GM18505 (cell line): ENCODE data around the gene TEX48.

Experiments used
- ATAC-seq: cut with Tn5 transposase; IDR thresholded peaks from one replicate; pipeline ENCODE4 v1.9.1; 2021; ENCODE audit not compliant: unreplicated experiment
- POLR2A ChIP-seq: IDR thresholded peaks from 4 replicates; pipeline ENCODE4 v1.6.1; 2011; ENCODE audit warnings: borderline replicate concordance; ENCODE audit not compliant: insufficient read depth, insufficient read length; ENCODE audit errors: extremely low read depth

TEX48 gene

GRCh38 chr9:114688379-114688778 lies 6.4 kb upstream of the TEX48 start:
- ATAC-seq: no peak
- no peak for TF ChIP-seq POLR2A

DNA sequence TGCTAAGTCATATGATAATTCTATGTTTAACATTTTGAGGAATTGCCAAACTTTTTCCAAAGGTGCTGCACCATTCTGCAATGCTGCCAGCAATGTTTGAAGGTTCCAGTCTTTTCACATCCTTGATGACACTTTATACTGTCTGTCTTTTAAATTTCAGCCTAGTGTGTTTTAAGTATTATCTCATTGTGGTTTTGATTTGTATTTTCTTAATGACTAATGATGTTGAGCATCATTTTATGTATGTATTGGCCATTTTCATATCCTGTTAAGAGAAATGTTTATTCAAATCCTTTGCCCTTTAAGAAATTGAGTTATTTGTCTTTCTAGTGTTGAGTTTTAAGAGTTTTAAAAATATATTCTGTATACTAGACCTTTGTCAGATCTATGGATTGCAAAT lies 5.0 kb upstream of the TEX48 start:
- ATAC-seq: no peak
- TF ChIP-seq POLR2A: no peak

DNA sequence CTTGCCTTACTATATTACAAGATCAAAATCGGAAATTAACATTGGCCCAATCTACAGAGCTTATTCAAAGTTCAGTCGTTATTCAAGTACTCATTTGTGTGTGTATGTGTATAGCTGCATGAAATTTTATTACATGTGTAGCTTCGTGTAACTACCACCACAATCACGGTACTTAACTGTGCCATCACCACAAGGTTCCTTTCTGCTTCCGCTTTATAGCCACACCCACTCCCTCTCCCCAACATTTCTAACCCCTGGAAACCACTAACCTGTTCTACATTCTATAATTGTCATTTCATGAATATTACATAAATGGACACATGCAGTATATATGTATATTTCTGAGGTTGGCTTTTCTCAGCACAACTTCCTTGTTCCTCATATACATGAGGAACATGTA lies 4.0 kb upstream of the TEX48 start:
- no peak for TF ChIP-seq POLR2A
- ATAC-seq: no peak

- no peak for TF ChIP-seq POLR2A
- ATAC-seq: no peak
These were observed 2.0 kb upstream of the TEX48 start for GRCh38 chr9:114684036-114684435.

DNA sequence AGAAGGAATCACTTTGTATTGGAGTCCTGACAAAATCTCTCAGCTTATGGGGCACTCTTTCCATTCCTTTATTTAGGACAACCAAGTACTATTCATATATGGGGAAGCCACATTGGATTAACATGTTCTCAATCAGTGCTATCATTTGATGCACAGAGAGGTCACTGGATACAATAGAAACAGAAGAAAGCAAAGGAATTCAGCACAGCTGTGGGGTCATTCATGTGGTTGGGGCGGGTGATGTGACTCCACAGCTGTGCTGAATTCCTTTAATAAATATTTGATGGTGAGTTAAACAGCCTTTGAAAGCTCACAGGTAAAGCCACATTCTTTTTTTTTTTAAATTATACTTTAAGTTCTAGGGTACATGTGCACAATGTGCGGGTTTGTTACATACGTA lies 854 bp upstream of the TEX48 start:
- no peak for TF ChIP-seq POLR2A
- no peak for ATAC-seq

- no peak for ATAC-seq
- TF ChIP-seq POLR2A: no peak
These were observed 1.6 kb downstream of the TEX48 start for GRCh38 chr9:114680259-114681001.

DNA sequence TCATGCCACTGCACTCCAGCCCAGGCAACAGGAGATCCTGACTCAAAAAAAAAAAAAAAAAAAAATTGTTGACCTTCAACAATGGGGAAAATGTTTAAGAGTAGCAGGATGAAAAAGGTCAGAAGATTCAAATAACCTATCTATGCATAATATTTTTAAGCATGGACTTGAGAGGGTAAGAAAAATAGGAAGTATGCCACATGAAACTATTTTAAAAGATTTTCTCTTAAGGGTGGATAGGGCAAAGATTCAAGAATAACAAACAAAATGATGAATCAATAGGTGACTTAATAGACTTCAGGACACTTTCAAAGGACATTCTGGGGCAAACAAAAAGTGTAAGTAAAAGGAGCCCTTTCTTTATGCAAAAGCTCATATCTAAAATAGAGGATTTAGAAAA lies 3.2 kb downstream of the TEX48 start:
- no peak for ATAC-seq
- no peak for TF ChIP-seq POLR2A

- no peak for ATAC-seq
These were observed 3.9 kb downstream of the TEX48 start for GRCh38 chr9:114678130-114678529.

GRCh38 chr9:114677418-114677817 lies 4.6 kb downstream of the TEX48 start:
- ATAC-seq: no peak
- TF ChIP-seq POLR2A: no peak

More at GRCh38 chr9:114678130-114678529, 3.9 kb downstream of the TEX48 start:
- TF ChIP-seq POLR2A: no peak

- TF ChIP-seq POLR2A: no peak
- ATAC-seq: no peak
These were observed 5.1 kb downstream of the TEX48 start for GRCh38 chr9:114676901-114677300.

DNA sequence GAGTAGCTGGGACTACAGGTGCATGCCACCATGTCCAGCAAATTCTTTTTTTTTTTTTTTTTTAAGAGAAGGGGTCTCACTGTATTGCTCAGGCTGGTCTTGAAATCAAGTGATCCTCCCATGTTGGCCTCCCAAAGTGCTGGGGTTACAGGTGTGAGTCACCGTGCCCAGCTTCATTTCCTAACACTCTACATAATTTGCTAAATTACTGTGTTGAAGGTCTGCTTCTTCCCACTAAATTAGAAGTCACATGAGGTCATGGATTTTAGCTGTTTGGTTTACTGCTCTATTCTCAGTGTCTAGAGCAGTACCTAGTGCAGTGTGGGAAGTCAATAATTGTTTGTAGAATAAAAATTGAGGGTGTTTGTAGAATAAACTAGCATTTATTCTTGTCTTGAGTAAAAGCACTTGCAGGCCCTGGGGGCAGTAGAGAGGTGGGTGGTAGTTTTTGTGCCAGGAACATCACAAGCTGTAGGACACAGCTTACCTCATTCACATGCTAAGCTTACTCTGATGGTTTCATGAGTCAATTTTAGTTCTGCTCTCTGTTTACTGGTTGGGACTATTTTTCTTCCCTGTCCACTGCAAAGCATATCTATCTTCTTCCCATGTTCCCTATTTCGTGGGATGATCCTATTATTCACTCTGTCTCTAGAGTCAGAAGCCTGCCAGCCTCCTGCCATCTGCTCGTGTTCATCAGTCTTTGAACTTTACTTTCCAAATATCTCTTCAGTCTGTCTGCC lies 7.0 kb downstream of the TEX48 start:
- ATAC-seq: no peak
- TF ChIP-seq POLR2A: no peak

DNA sequence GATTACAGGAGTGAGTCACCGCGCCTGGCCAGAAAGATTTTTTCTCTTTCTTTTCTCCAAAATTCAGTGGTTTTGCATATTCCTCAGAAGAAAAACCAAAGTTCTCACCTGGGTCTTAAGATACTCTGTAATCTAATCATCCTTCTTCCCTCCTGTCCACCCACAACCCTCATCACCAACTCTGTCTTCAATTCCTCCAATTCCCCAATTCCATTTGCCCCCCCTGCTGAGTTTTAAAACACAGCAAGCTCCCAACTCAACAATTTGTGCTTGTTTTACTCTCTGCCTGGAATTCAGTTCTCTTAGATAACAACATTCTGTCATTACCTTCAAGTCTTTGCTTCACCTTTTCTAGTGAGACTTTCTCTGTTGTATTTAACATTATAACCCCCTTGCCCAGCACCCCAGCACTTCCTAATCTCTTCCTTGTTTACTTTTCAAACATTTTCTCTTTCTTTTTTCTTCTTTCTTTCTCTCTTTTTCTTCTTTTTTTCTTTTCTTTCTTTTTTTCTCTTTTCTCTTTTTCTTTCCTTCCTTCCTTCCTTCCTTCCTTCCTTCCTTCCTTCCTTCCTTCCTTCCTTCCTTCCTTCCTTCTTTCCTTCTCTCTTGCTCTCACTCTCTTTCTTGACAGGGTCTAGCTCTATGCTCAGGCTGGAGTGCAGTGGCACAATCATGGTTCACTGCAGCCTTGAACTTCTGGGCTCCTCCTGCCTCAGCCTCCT lies 7.8 kb downstream of the TEX48 start:
- ATAC-seq: no peak
- no peak for TF ChIP-seq POLR2A

DNA sequence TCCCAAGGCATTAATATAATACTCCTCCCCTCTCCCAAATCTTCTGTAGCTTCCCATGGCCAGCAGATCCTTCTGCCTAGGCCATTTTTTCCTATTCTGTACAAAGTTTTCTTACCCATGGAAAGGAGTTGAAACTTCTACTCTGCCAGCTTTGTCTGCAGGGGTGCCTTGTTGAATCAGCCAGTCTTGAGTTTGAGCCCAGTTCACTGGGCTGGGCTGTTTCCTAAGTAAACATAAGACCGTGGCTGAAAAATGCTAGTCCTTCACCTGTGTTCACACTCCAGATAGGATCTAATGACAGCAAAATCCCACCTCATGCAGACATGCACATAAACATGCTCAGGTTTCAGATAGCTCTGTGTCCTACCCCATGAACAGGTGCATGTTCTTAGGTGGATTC lies 10.4 kb downstream of the TEX48 start:
- TF ChIP-seq POLR2A: no peak
- ATAC-seq: no peak
